ENCODE measurements around the gene TSPAN11.

Gene TSPAN11

GRCh38 chr12:30975581-30975980 is 49.0 kb downstream of the TSPAN11 start:
- intact Hi-C loops (cut with DNase I), result no loop called here
- peak in 4 of 10 donors; percentile 26 to 90 (median 60) for DNase-seq

GRCh38 chr12:30976206-30976605 is 49.7 kb downstream of the TSPAN11 start:
- no peak for DNase-seq
- intact Hi-C loops (cut with DNase I), result no loop called here

GRCh38 chr12:30977124-30977523 is 50.6 kb downstream of the TSPAN11 start:
- intact Hi-C loops (cut with DNase I), result no loop called here
- peak in 8 of 10 donors; percentile 42 to 93 (median 54) for DNase-seq

GRCh38 chr12:30977537-30978349 is 51.2 kb downstream of the TSPAN11 start:
- intact Hi-C loops (cut with DNase I), result no loop called here
- peak in 2 of 10 donors; percentile 55 for DNase-seq

DNA sequence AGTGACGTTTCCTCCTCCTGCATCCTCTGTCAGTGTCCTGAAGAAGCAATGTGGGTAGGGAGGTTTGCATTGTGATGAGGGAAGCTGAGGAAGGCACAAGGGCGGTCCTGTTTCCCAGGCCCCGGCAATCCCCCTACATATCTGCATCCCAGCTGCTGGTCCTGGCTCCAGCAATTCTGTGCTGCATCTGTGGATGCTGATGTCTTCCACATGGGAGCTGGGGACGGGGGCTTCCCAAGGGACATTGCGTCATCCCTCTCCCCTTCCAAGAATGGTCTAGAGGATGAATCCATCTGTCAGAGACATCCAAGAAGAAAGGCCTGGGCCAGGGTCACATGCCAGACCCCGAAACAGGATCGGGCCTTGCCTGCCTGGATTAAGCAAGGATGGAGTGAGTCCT is 52.1 kb downstream of the TSPAN11 start:
- DNase-seq, result peak in 2 of 10 donors; percentile 54 to 61
- intact Hi-C loops (cut with DNase I), result no loop called here

GRCh38 chr12:30979371-30980259 is 53.1 kb downstream of the TSPAN11 start:
- peak in 5 of 10 donors; percentile 22 to 88 (median 77) for DNase-seq
- intact Hi-C loops (cut with DNase I), result no loop called here

DNA sequence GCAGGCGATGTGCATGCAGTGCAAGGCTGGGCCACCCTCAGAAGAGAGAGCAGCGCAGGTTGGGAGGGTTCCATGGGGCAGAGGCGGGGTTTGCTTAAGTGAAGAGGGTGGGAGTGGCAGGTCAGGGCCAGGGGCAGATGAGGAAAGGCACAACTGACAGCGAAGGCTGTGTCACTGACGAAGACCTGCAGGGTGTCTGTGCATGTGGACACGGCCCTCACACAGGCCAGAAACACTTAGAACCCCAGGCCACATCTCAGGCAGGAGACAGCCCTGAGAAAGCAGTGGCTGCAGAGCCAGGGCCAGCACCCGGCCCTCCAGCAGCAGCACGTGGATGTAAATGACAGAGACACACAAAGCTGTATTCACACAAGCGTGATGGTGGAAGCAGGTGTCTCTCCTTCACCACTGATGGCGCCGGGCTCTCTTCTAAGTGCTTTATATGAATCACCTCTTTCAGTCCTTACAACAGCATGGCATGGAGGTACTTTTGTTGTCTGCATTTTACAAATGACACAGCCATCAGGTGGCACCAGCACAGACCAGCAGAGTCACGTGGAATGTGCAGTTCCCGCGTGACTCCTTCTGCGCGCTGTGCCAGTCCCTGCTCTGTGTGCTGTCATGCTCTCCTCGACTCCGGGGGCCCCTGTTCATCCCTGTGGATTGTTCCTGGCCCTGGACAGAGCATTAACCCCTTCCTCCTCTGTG is 54.6 kb downstream of the TSPAN11 start:
- peak in 4 of 10 donors; percentile 34 to 91 (median 54) for DNase-seq
- intact Hi-C loops (cut with DNase I), result no loop called here

DNA sequence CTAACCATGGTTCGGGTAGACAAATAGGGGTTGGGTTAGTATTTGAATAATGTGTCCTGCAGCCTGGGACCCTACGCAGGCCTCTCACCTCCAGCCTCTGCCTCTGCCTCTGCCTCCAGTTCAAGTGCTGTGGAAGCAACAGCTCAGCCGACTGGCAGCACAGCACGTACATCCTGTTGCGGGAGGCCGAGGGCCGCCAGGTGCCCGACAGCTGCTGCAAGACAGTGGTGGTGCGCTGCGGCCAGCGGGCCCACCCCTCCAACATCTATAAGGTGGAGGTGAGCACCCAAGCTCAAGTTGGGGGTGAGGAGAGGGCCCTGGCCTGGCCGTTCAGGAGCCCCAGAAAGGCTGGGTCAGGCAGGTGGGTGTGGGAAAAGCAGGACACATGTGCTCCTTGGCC is 55.9 kb downstream of the TSPAN11 start:
- intact Hi-C loops (cut with DNase I), result no loop called here
- no peak for DNase-seq

- intact Hi-C loops (cut with DNase I), result loop anchor here (2.0 kb wide), 1 partner anchor 133 kb away; no protein-coding TSS in a partner anchor
- peak; percentile 58 to 97 (median 78) for DNase-seq
Observed at GRCh38 chr12:30985814-30986452, 59.4 kb downstream of the TSPAN11 start.

DNA sequence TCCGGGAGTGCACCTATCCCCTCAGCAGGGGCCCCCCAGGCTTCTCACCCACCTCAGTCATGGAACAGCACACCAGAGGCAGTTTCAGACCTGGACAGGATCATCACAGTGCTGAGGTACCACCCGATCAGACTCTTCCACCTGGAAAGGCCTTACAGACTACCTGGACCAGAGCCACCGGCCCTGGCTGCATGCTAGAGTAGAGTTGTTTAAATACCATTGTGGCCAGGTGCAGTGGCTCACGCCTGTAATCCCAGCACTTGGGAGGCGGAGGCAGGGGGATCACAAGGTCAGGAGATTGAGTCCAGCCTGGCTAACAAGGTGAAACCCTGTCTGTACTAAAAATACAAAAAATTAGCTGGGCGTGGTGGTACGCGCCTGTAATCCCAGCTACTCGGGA is 61.5 kb downstream of the TSPAN11 start:
- intact Hi-C loops (cut with DNase I), result no loop called here
- no peak for DNase-seq

- intact Hi-C loops (cut with DNase I), result no loop called here
- DNase-seq, result no peak
Observed at GRCh38 chr12:30988646-30989286, 62.2 kb downstream of the TSPAN11 start.

DNA sequence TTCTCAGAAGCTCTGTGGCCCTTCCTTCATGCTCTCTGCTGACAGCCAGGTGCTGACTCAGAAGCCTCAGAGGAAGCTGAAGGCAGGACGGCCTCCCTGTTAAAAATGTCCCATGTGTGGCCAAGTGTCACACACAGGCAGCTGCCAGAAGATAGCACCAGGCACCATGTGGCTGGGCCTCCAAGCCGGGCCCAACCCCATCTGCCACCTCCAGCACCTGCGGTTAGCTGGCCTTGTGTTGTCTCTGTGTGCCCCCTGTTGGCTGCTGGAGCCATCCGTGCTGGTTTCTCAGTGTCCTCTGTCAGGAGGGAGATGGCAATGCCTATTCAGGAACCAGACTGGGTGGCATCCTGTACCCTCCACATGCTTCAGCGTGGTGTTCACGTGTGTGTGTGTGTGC is 63.2 kb downstream of the TSPAN11 start:
- intact Hi-C loops (cut with DNase I), result no loop called here
- DNase-seq, result peak in 1 of 10 donors; percentile 91

DNA sequence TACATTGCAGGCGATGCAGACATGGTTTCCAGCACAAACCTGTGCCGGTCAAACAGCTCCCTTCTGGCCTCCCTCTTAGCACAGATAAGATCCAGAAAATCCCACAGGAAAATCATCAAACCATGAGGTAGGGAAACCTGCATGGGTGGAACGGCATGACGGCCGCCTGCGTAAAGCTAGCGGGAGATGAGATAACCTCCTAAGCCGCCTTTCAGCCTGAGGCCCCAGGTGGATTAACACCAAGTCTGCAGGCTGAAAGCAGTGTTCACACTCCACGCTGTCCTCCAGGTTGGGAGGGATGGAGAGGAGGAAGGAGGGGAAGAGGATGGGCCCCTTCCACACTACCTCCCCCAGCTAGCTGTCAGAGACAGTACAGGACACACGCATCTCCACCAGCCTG is 63.8 kb downstream of the TSPAN11 start:
- DNase-seq, result no peak
- intact Hi-C loops (cut with DNase I), result no loop called here

DNA sequence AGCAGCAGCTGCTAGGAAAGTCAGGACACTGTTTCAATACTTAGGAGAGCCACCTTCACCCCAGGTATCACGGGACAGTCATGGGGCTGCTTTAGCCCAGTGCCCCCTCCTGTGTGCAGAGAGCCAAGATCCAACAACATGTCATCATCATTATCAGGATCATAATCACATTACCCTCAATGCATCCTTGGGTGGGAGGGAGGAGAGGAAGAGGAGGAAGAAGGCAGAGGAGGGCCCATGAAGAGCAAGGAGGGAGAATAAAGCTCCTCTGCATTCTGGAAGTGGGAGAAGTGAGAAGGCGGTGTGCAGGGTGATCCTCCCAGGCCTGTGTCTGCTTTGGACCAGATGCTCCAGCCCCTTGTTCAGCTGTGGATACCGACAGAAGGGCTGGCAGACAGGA is 64.2 kb downstream of the TSPAN11 start:
- DNase-seq, result no peak
- intact Hi-C loops (cut with DNase I), result no loop called here

GRCh38 chr12:30991466-30991865 is 64.9 kb downstream of the TSPAN11 start:
- no peak for DNase-seq
- intact Hi-C loops (cut with DNase I), result no loop called here

GRCh38 chr12:30992381-30992780 is 65.8 kb downstream of the TSPAN11 start:
- DNase-seq, result peak in 1 of 10 donors; percentile 80
- intact Hi-C loops (cut with DNase I), result no loop called here

- intact Hi-C loops (cut with DNase I), result no loop called here
- peak in 1 of 10 donors; percentile 54 for DNase-seq
Observed at GRCh38 chr12:30993766-30994165, 67.2 kb downstream of the TSPAN11 start.

- intact Hi-C loops (cut with DNase I), result no loop called here
- peak in 1 of 10 donors; percentile 69 for DNase-seq
Observed at GRCh38 chr12:30994274-30994673, 67.7 kb downstream of the TSPAN11 start.

DNA sequence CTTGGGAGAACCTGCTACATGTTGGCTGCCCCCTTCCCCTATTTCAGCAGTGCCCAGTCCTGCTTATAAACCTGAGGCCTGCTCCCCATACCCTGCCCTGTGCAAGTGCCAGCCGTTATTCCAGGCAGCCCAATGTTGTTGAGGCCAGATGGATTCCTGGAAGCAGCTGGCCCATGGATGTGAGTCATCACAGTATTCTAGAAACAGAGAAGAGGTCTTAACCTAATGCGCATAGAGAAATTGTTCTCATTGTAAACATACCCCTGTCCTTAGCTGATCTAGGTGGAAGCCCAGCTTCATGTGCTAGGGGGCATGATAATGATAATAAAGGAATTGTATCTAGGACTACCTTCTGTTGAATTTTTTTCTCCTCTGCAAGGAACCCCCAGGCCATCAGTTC is 69.7 kb downstream of the TSPAN11 start:
- DNase-seq, result peak in 2 of 10 donors; percentile 12 to 38
- intact Hi-C loops (cut with DNase I), result no loop called here

DNA sequence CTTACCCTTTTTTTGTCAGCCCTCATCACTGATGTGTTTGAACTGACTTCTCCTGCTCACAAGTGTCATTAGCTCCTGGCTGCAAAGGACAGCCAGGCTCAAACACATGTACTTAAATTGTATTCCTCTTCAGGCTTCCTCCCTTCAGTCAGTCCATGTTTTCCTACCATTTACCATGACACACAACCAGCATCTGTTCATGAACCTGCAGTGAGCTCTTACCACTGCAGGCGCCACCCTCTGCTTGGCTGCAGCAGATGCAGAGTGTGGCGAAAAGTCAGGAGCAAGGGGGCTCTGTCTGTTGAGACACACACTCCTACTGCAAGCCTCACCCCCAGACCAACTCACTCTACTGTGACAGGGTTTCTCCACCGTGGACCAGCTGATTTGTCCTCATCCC is 70.2 kb downstream of the TSPAN11 start:
- peak in 2 of 10 donors; percentile 10 to 28 for DNase-seq
- intact Hi-C loops (cut with DNase I), result no loop called here
